ENCODE results near the gene SEC61B.

DNA sequence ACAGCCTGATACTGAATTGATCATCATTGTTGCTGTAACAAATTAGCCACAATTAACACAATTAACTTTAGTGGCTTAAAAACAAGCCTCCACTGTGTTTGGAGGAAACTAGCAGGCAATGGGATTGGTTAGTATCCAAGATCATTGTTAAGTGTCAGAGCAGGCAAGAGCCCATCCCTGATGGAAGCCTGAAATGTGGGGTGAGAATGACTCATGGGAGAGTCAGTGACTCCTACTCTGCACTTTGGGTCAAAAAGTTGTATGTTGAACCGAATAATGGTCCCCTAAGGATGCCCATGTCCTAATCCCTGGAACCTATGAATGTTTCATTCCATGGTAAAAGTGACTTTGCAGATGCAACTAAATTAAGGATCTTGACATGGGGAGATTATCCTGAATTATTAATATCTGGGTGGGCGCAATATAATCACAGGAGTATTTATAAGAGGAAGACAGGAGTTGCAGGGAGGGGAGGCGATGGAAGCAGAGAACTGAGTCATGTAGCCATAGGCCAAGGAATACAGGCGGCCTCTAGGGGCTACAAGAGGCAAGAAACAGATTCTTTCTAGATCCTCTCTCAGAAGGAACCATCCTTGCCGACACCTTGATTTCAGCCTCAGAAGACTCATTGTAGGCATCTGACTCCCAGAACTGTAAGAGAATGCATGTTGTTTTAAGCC is 29.2 kb upstream of the SEC61B start:
- TF ChIP-seq POLR2A (IDR thresholded peaks at IDR 0.05; ENCODE audit: low read depth, low read length), result no peak
- TF ChIP-seq POLR2AphosphoS5 (IDR thresholded peaks at IDR 0.05; ENCODE audit: low read depth, low read length), result no peak
- TF ChIP-seq TAF1 (IDR thresholded peaks at IDR 0.05; ENCODE audit: low read depth, low read length), result no peak
- TF ChIP-seq SPI1 (IDR thresholded peaks at IDR 0.05; ENCODE audit: low read depth, low read length), result no peak
- TF ChIP-seq POU2F2 (IDR thresholded peaks at IDR 0.05; ENCODE audit: low read depth, low read length), result no peak
- TF ChIP-seq PAX5 (IDR thresholded peaks at IDR 0.05; ENCODE audit: insufficient read depth, low read length, severe bottlenecking), result no peak

Data from GM12891 (cell line).